ENCODE results near the gene CLBA1.

CLBA1 gene

GRCh38 chr14:105007593-105008264, 22.1 kb downstream of the CLBA1 start:
- Histone ChIP-seq H3K36me3 (ENCODE audit: control insufficient read depth in 1 of 2, insufficient read depth in 2 of 2, low read length in 2 of 2) (peaks cover 10 to 34% of the 10 kb centered on the region in 2 donors), H3K27me3 (ENCODE audit: control insufficient read depth in 1 of 2, insufficient read depth in 2 of 2, low read length in 2 of 2) (no peaks in the 10 kb centered on the region), H3K4me3 (ENCODE audit: low read depth in 1 of 2, low read length in 2 of 2) (no peak overlapping the region), H3K9ac (ENCODE audit: low read depth in 1 of 2, low read length in 2 of 2) (no peak overlapping the region), H3K4me1 (ENCODE audit: control insufficient read depth in 1 of 2, insufficient read depth in 2 of 2, low read length in 2 of 2) (no peaks in the 10 kb centered on the region), H3K9me3 (ENCODE audit: control insufficient read depth in 1 of 2, low read length in 2 of 2) (no peaks in the 10 kb centered on the region), H3K27ac (ENCODE audit: low read depth, low read length) (no peak overlapping the region)

GRCh38 chr14:105010106-105010505, 24.5 kb downstream of the CLBA1 start:
- Histone ChIP-seq H3K27me3 (ENCODE audit: control insufficient read depth in 1 of 2, insufficient read depth in 2 of 2, low read length in 2 of 2) (no peaks in the 10 kb centered on the region), H3K4me1 (ENCODE audit: control insufficient read depth in 1 of 2, insufficient read depth in 2 of 2, low read length in 2 of 2) (no peaks in the 10 kb centered on the region), H3K9me3 (ENCODE audit: control insufficient read depth in 1 of 2, low read length in 2 of 2) (no peaks in the 10 kb centered on the region), H3K27ac (ENCODE audit: low read depth, low read length) (no peak overlapping the region), H3K36me3 (ENCODE audit: control insufficient read depth in 1 of 2, insufficient read depth in 2 of 2, low read length in 2 of 2) (peaks cover 10 to 34% of the 10 kb centered on the region in 2 donors), H3K9ac (ENCODE audit: low read depth in 1 of 2, low read length in 2 of 2) (no peak overlapping the region), H3K4me3 (ENCODE audit: low read depth in 1 of 2, low read length in 2 of 2) (no peak overlapping the region)

GRCh38 chr14:105010891-105011291, 25.3 kb downstream of the CLBA1 start:
- Histone ChIP-seq H3K9ac (ENCODE audit: low read depth in 1 of 2, low read length in 2 of 2) (no peak overlapping the region), H3K9me3 (ENCODE audit: control insufficient read depth in 1 of 2, low read length in 2 of 2) (no peaks in the 10 kb centered on the region), H3K4me3 (ENCODE audit: low read depth in 1 of 2, low read length in 2 of 2) (no peak overlapping the region), H3K4me1 (ENCODE audit: control insufficient read depth in 1 of 2, insufficient read depth in 2 of 2, low read length in 2 of 2) (no peaks in the 10 kb centered on the region), H3K27ac (ENCODE audit: low read depth, low read length) (no peak overlapping the region), H3K27me3 (ENCODE audit: control insufficient read depth in 1 of 2, insufficient read depth in 2 of 2, low read length in 2 of 2) (no peaks in the 10 kb centered on the region), H3K36me3 (ENCODE audit: control insufficient read depth in 1 of 2, insufficient read depth in 2 of 2, low read length in 2 of 2) (peaks cover 10 to 34% of the 10 kb centered on the region in 2 donors)

GRCh38 chr14:105011312-105011990, 25.9 kb downstream of the CLBA1 start:
- H3K9me3 ChIP-seq (ENCODE audit: control insufficient read depth in 1 of 2, low read length in 2 of 2), result no peaks in the 10 kb centered on the region
- no peaks in the 10 kb centered on the region for H3K27me3 ChIP-seq (ENCODE audit: control insufficient read depth in 1 of 2, insufficient read depth in 2 of 2, low read length in 2 of 2)
- H3K36me3 ChIP-seq (ENCODE audit: control insufficient read depth in 1 of 2, insufficient read depth in 2 of 2, low read length in 2 of 2), result peaks cover 10 to 34% of the 10 kb centered on the region in 2 donors
- no peak overlapping the region for H3K4me3 ChIP-seq (ENCODE audit: low read depth in 1 of 2, low read length in 2 of 2)
- no peak overlapping the region for H3K27ac ChIP-seq (ENCODE audit: low read depth, low read length)
- H3K4me1 ChIP-seq (ENCODE audit: control insufficient read depth in 1 of 2, insufficient read depth in 2 of 2, low read length in 2 of 2), result peaks cover 0 to 2% of the 10 kb centered on the region in 2 donors
- H3K9ac ChIP-seq (ENCODE audit: low read depth in 1 of 2, low read length in 2 of 2), result no peak overlapping the region

- Histone ChIP-seq H3K27ac (ENCODE audit: low read depth, low read length) (no peak overlapping the region), H3K4me1 (ENCODE audit: control insufficient read depth in 1 of 2, insufficient read depth in 2 of 2, low read length in 2 of 2) (peaks cover 0 to 6% of the 10 kb centered on the region in 2 donors), H3K4me3 (ENCODE audit: low read depth in 1 of 2, low read length in 2 of 2) (no peak overlapping the region), H3K9ac (ENCODE audit: low read depth in 1 of 2, low read length in 2 of 2) (no peak overlapping the region), H3K27me3 (ENCODE audit: control insufficient read depth in 1 of 2, insufficient read depth in 2 of 2, low read length in 2 of 2) (no peaks in the 10 kb centered on the region), H3K36me3 (ENCODE audit: control insufficient read depth in 1 of 2, insufficient read depth in 2 of 2, low read length in 2 of 2) (peaks cover 10 to 31% of the 10 kb centered on the region in 2 donors), H3K9me3 (ENCODE audit: control insufficient read depth in 1 of 2, low read length in 2 of 2) (no peaks in the 10 kb centered on the region)
These were observed 26.8 kb downstream of the CLBA1 start for GRCh38 chr14:105012171-105012985.

- no peaks in the 10 kb centered on the region for H3K27me3 ChIP-seq (ENCODE audit: control insufficient read depth in 1 of 2, insufficient read depth in 2 of 2, low read length in 2 of 2)
These were observed 27.7 kb downstream of the CLBA1 start for GRCh38 chr14:105013150-105013785.

GRCh38 chr14:105014032-105014431, 28.4 kb downstream of the CLBA1 start:
- Histone ChIP-seq H3K4me1 (ENCODE audit: control insufficient read depth in 1 of 2, insufficient read depth in 2 of 2, low read length in 2 of 2) (peaks cover 1 to 12% of the 10 kb centered on the region in 2 donors), H3K4me3 (ENCODE audit: low read depth in 1 of 2, low read length in 2 of 2) (no peak overlapping the region), H3K27ac (ENCODE audit: low read depth, low read length) (no peak overlapping the region), H3K27me3 (ENCODE audit: control insufficient read depth in 1 of 2, insufficient read depth in 2 of 2, low read length in 2 of 2) (no peaks in the 10 kb centered on the region), H3K9me3 (ENCODE audit: control insufficient read depth in 1 of 2, low read length in 2 of 2) (no peaks in the 10 kb centered on the region), H3K9ac (ENCODE audit: low read depth in 1 of 2, low read length in 2 of 2) (no peak overlapping the region), H3K36me3 (ENCODE audit: control insufficient read depth in 1 of 2, insufficient read depth in 2 of 2, low read length in 2 of 2) (peaks cover 10 to 27% of the 10 kb centered on the region in 2 donors)

More at GRCh38 chr14:105013150-105013785, 27.7 kb downstream of the CLBA1 start:
- Histone ChIP-seq H3K9me3 (ENCODE audit: control insufficient read depth in 1 of 2, low read length in 2 of 2) (no peaks in the 10 kb centered on the region), H3K4me3 (ENCODE audit: low read depth in 1 of 2, low read length in 2 of 2) (no peak overlapping the region), H3K4me1 (ENCODE audit: control insufficient read depth in 1 of 2, insufficient read depth in 2 of 2, low read length in 2 of 2) (peaks cover 0 to 7% of the 10 kb centered on the region in 2 donors), H3K36me3 (ENCODE audit: control insufficient read depth in 1 of 2, insufficient read depth in 2 of 2, low read length in 2 of 2) (peaks cover 10 to 29% of the 10 kb centered on the region in 2 donors), H3K27ac (ENCODE audit: low read depth, low read length) (no peak overlapping the region), H3K9ac (ENCODE audit: low read depth in 1 of 2, low read length in 2 of 2) (no peak overlapping the region)

- H3K9me3 ChIP-seq (ENCODE audit: control insufficient read depth in 1 of 2, low read length in 2 of 2), result no peaks in the 10 kb centered on the region
- no peaks in the 10 kb centered on the region for H3K27me3 ChIP-seq (ENCODE audit: control insufficient read depth in 1 of 2, insufficient read depth in 2 of 2, low read length in 2 of 2)
- H3K36me3 ChIP-seq (ENCODE audit: control insufficient read depth in 1 of 2, insufficient read depth in 2 of 2, low read length in 2 of 2), result peaks cover 10 to 21% of the 10 kb centered on the region in 2 donors
- no peak overlapping the region for H3K4me3 ChIP-seq (ENCODE audit: low read depth in 1 of 2, low read length in 2 of 2)
- no peak overlapping the region for H3K27ac ChIP-seq (ENCODE audit: low read depth, low read length)
- H3K4me1 ChIP-seq (ENCODE audit: control insufficient read depth in 1 of 2, insufficient read depth in 2 of 2, low read length in 2 of 2), result peaks cover 7 to 18% of the 10 kb centered on the region in 2 donors
- no peak overlapping the region for H3K9ac ChIP-seq (ENCODE audit: low read depth in 1 of 2, low read length in 2 of 2)
These were observed 29.0 kb downstream of the CLBA1 start for GRCh38 chr14:105014631-105015030.

GRCh38 chr14:105015242-105015641, 29.7 kb downstream of the CLBA1 start:
- Histone ChIP-seq H3K4me1 (ENCODE audit: control insufficient read depth in 1 of 2, insufficient read depth in 2 of 2, low read length in 2 of 2) (peaks cover 13 to 24% of the 10 kb centered on the region in 2 donors), H3K36me3 (ENCODE audit: control insufficient read depth in 1 of 2, insufficient read depth in 2 of 2, low read length in 2 of 2) (peaks cover 4 to 16% of the 10 kb centered on the region in 2 donors), H3K27ac (ENCODE audit: low read depth, low read length) (no peak overlapping the region), H3K9me3 (ENCODE audit: control insufficient read depth in 1 of 2, low read length in 2 of 2) (no peaks in the 10 kb centered on the region), H3K9ac (ENCODE audit: low read depth in 1 of 2, low read length in 2 of 2) (no peak overlapping the region), H3K4me3 (ENCODE audit: low read depth in 1 of 2, low read length in 2 of 2) (no peak overlapping the region), H3K27me3 (ENCODE audit: control insufficient read depth in 1 of 2, insufficient read depth in 2 of 2, low read length in 2 of 2) (no peaks in the 10 kb centered on the region)

All from duodenal mucosa (tissue), 2 donors.